Stimulated activated CD4-positive, alpha-beta T cell treated with anti-CD3 and anti-CD28 coated beads, Interleukin-2, amount 100 ng/mL, for 4 hours (primary cell): ENCODE results near the gene ADGRL3.
"Not testable (repeated sequence)": the region's sequence is repeated elsewhere in the genome, so short reads cannot be mapped to it uniquely, and the experiment has no call there.

Source experiments
- DNase-seq: peaks from one replicate; pipeline ENCODE4 v3.0.0-alpha.2; 2020; ENCODE audit warnings: low read depth

ADGRL3 gene

DNA sequence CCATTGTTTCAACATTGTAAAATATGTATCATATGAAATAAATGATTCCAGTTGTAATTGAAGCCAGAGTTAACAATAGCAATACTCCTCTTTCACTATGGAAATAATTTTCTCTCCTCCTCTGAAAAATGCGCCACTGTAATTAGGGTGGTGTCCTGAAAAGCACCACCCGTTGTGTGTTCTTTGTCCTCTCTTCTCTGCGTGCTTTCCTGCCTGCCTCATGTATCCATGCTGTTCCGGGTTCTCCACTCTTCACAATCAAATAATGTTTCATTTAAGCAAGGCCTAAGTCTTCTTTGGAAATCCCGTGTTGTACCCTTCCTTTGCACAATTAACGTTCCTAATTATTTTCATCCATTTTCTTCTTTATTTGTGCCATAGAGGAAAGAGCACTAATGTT lies 293.3 kb downstream of the ADGRL3 start:
- no peak for DNase-seq

DNA sequence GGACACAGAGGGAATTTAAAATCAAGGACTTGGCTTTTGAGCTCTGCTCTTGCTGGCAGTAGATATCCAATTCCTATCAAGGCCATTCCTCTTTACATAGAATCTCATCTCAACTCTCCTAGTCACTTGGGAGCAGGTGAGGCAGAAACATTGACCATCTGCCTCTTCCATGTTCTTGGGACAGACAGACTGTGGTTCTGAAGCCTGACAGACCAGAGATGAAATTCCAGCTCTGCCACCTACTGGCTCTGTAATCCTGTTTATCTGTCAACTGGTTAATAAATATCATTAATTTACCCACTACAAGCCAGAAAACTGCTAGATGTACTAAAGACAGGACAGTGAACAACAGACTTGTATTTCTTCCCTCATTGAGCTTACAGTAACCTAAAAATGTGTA lies 300.8 kb downstream of the ADGRL3 start:
- no peak for DNase-seq

DNA sequence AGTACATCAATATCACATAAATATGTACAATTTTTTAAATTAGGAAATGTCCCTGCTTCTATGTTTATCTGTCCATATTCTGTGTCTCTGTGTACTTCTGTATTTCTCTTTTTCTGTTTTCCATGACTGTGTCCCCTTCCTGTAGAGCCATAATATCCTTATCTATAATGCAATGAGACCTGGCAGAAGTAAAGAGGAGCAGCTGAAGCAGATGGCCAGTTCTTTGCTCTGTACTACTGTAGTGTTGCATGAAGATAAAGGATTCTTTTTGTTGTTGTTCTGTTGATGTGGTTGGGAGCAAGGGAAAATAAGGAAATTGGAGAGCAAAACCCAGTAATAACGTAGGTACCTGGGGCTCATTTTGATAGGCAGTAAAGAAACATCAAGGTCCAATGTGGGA lies 301.7 kb downstream of the ADGRL3 start:
- no peak for DNase-seq

DNA sequence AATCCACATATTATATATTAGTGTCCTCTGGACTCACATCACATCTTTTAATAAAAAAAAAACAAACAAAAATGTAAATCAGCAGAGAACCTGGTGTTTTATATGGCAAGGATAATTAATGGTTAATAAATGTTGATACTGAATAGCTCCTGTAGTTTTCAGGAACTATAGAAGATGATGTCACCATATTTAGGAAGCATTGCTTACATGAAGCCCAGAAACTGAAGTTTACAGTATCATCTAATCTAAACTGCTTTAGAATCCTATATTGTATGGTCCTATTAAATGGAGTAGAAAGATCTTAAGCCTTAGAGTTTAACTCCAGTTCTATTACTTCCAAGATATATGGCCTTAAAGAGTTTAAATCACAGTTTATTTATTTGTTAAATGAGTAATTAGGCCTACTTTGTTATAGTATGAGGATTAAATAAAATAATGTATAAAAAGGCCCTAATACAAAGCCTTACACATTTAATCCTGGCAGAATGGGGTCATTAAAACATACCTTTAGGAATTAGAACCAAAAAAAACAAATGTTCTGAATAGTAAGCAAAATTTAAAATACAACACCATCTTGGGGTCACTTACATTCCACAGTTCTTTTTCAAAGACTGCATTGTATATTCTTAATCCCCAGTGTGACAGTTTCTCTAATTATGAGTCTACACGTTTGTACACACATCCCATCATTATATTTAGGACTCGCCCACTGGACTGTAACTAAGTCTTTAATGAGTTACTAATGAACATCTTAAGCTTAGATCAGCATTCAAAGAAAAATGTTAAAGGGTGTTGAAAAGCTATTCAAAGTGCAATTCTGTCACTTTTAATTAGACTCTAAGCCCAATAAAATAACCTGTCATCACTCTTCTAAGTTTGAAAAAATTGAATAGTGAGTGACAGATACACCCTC lies 305.9 kb downstream of the ADGRL3 start:
- no peak for DNase-seq

DNA sequence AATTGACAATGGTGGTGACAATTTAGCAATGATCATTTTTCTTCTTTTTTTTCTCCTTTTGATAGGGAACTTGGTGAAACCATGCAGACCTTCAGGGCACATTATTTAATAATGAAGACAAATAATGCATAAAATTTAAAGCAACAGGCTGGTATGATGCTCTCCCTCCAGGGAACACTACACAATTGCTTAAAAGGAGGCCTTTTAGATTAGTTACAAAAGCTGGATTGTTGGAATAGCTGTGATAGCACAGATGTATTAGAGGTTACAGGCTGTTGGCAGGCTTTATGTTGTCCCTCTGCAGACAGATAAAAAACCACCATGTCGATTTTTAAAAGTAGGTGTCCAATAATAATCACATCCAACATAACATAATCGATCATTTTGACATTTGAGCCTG lies 307.0 kb downstream of the ADGRL3 start:
- DNase-seq = no peak

DNA sequence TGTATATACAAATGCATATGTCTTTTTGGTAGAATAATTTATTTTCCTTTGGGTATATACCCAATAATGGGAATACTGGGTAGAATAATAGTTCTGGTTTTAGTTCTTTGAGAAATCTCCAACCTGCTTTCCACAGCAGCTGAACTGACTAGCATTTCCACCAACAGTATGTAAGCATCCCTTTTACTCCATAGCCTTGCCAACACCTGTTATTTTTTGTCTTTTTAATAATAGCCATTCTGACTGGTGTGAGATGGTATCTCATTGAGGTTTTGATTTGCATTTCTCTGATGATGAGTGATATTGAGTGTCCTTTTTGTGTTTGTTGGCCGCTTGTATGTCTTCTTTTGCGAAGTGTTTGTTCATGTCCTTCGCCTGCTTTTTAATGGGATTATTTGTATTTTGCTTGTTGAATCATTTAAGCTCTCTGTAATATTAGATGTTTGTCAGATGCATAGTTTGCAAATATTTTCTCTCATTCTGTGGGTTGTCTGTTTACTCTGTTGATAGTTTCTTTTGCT lies 309.7 kb downstream of the ADGRL3 start:
- DNase-seq = not testable (repeated sequence)

DNA sequence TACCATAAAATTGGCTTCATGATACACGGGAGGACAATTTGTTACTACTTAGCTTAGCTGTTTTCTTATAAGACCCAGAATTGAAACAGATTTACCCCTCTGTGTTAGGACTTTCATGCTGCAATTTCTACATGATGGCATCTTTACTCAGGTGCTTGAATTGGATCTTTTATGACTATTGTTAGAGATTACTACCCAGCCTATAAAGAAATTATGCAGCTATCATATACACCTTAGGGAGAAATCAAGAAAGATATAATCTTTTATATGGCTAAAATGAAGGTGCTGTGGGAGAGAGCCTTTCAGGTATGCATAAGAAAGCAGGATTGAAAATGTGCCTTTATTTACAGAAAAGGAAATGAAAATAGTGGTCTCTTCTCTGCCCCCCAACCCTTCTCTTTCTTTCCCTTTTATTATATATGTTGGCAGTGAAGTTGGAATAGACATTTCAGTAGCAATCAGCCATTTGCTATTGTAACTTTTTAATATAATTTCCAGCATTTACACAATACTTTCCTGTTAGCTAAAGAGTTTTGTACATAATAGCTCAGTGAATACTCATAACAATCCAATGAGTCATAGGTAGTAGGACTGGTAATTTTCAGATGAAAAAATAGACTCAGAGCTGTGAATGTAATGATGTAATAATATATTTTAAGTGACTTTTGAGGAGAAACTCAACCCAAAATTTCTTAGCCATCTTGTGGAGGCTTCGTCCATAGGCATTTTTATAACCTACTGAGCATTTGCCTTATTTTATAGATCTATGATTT lies 311.8 kb downstream of the ADGRL3 start:
- no peak for DNase-seq

DNA sequence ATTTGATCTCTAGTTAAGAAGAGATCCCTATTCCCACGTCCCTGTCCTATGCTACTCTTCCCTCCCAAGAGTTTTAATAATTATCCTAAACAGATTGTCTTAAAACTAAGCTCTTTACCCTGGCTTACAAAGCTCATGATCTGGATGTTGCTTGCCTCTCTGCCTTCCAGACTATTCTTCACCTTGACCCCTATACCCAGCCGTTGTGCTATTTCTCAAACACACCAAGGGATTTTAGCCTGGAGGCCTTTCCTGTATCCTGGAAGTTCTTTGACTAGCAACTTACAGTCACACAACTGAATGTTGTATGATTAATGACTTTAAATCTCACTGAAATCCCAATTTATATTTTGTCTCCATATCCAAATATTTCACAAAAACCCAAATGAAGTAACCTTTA lies 314.9 kb downstream of the ADGRL3 start:
- DNase-seq = no peak

DNA sequence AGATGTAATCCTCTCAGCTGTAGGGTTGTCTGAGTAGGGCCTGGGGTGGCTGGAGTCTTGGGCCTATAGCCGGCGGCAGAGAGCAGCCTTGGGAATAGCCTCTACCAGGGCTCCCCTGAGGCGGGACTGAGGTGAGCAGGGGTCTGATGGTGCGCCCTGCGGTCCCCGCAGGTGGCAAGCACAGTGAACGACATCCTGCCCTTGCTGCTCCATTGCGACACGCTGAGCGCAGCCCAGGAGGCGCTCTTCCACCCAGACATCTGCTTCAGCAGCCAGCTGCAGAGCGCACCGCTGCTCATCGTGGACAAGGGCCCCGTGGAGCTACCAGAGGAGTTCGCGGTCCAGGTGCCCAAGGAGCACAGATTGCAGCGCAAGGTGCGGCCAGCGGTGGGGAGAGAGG lies 317.0 kb downstream of the ADGRL3 start:
- DNase-seq = no peak

DNA sequence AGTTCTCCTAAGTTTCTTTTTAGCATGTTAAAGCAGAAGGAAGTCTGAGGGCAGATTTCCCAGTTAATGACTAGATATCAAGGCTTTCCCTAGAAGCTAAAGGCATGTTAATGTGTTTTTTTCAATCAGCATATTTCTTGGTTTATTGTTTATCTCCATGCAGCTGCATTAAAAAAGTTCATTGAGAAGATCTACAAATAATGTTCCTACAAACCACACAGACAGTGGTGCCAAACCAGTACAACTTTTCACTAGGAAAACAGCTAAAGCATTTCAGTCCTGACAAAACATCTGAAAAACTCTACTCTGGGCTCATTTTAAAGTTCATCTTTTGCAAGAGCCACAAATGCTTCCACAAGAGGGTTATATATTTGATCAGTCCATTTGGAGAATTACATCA lies 320.0 kb downstream of the ADGRL3 start:
- DNase-seq = no peak

DNA sequence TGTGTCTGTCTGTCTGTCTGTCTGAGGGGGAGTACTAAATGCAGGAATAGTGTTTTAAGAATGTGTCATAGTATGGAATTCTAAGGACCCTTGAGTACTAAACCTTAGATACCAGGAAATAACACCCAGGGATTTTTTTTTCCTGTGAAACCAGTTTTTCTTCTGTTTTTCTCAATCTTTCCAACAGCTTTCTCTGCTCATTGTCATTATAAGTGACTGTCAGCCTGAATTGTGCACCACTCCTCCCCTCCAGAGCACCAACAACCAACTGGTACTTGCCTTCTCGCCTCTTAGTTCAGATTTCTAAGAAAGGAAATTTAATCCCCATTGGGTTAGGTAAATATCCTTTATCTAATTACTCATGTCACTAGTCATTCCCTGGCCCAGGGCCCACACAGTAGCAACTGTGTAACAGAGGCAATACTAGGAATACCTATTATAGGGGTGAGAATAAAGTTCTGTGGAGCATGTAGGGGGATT lies 320.6 kb downstream of the ADGRL3 start:
- no peak for DNase-seq

DNA sequence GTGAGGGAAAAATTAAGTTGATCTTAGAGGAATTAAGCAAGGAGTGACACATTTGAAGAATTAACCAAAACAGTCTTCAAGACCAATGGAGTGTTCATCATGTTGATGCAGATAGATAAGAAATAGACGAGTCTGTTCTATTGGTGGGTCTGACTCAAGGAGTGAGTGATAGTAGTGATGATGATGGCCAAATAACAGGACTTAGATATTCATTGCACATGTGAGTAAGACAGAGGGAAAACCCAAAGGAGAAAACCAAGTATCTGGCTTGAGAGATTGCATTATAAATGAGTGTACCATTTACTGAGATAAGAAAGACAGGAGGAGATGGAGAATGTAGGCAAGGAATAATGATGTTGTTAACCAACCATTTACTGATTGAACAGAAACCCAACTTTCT lies 321.3 kb downstream of the ADGRL3 start:
- no peak for DNase-seq

DNA sequence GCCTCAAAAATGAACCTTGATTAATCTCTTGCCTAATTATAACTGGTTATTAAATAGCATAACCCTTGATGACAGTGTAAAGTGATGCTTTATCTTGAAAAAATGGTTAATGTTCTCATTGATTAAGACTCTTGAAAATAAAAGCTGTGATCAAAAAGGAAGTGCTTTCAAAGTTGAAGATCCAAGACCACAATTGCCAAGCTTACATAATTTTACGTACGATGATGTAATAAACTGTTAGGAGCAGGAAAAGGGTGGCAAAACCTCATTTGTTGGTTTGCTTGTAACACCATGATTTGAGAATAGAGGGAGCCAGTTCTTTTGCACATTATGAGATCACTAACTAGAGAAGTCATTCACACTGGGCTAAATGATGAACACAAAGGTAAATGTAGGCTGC lies 322.2 kb downstream of the ADGRL3 start:
- no peak for DNase-seq

DNA sequence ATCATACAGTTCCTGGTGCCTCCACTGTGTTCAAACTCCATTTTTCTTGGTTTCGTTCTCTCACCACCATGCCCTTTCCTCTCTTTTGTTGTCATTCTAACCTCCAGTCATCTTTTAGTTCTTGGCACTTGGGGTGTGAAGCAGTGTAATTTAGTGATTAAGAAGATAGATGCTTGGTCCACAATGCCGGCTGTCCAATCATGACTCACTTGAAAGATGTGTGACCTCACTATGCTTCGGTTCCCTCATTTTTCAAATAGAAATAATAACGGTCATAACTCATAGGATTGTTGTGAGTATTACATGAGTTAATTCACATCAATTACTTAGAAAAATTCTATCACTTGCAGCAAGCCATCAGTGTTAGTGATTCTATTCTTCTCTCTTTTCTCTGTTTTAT lies 327.8 kb downstream of the ADGRL3 start:
- no peak for DNase-seq

DNA sequence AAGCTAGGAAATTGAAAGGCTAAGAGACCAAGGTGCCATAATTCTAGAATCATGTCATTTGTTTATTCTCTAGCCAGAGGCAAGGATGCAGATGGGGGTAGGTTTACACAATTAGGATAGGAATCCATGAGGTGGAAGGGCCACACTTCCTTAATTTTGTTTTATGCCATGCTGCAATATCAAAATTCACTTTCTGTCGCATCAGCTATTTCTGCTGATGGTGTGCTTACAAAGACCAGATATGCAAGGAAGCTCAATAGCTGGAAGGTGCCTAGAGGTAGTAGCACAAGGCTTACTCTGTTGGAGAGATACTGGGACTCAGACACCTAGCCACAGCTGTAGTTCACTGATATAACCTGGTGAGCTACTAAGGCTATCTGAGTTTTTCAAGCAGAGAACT lies 328.5 kb downstream of the ADGRL3 start:
- no peak for DNase-seq

DNA sequence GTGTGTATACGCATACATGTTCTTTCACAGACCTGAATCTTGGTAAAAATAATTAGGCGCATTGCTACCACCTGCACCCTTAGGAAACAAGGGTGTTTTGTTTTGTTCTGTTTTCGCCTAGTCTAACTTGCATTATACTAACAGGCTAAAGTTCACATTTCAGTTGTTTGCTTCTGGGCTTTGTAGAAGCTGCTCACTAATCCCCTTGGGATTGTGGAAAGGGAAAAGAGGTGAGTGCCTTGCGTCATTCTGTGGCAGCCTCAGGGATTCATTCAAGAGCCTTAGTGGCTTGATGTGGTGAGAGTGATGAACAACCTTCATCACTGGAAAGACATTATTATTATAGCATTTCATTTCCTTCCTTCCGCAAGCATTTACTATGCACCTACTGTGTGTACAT lies 331.1 kb downstream of the ADGRL3 start:
- no peak for DNase-seq

DNA sequence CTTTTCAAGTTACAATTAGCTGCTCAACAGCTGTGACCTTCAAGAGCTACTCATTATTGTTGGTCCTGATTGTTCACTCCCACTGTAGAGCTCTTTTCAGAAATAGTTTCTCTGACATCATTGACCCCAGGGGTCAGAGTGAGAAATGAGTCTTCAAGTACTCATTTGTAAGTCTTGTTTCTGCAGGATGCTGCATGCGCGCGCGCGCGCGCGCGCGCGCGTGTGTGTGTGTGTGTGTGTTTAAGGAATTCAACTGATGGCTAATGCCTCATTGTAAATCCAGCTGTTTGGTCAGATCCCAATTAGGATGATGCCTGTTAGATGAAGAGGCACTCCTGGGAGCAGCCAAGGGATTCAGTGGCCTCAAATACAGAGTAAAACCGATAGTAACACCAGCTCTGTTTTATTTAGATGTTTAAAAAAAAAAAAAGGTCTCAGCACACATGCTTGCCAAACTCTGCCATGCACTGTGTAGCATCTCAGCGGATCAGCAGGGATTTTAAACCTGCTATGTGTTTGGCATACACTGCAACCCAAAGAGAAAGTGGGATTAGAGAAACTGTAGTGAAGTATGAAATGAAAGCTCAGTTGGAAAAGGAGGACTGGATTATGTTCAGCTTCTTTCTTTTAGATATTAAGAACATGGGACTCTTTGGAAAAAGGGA lies 332.3 kb downstream of the ADGRL3 start:
- DNase-seq = no peak

DNA sequence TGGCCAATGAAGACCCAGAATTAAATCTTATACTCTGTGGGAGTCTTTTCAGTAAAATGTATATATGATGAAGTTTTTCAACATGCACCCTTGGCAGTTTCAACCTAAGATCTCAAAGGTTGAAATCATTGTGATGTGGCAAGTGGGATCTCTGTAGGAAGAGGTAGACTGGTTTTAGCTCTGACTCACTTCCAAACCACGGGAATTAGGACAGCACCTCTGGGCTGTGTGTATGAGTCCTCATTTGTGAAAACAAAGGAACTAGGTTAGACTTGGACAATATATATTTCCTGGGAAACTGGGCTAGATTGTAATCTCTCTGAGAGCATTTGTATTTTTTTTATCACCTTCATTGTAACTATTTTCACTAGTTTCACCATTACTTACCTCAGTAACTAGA lies 333.0 kb downstream of the ADGRL3 start:
- DNase-seq = no peak

DNA sequence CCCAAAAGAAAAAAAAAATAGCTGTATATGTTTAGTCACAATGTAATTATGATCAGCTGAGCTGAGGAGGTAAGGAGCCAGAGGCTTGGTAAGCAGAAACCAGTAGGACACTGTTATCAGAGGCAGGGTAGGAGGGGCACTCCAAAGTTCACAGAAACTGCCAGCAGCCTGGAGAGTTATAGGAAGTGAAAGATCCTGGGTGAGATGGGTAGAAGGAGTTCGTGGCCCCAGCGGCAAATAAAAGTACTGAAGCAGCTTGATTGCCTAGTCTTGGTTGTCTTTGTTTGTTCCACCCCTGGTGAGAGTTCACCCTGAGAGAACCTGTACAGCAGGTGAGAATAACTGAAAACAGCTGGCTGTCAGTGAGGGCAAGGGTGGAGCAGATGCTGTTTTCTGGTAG lies 340.8 kb downstream of the ADGRL3 start:
- no peak for DNase-seq

DNA sequence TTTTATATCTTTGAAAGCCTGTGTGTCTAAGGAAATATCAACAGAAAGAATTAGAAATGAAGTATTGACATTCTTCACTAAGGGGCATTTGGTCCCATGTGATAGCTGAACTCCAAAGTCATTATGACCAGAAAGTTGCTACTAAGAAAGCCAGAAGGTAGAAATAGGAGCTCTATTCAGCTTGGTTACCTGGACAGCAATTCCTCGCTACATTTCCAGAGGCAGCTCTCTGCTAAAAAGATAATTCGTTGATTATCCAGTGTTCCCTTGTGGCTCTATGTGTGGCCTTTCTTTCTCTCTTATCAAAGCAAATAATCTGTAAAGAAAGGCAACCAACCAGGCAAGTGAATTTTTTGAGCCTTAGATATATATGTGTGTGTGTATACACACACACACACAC lies 341.3 kb downstream of the ADGRL3 start:
- DNase-seq = no peak

DNA sequence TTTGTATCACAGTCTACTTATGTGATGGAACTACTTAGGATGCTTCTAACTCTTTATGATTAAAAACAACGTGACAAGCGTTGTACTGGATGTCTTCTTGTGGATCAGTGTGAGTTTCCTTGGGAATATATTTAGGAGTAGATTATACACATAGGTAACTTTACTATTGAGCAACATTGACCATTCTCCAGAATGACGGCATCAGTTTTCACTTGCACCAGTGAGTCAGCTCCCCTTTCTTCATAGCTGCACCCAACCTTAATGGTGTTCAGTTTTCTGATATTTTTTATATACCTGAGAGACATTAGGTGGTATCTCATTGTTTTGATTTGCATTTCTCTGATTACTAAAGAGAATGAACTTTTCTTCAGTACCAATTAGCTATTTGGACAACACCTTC lies 343.9 kb downstream of the ADGRL3 start:
- no peak for DNase-seq

DNA sequence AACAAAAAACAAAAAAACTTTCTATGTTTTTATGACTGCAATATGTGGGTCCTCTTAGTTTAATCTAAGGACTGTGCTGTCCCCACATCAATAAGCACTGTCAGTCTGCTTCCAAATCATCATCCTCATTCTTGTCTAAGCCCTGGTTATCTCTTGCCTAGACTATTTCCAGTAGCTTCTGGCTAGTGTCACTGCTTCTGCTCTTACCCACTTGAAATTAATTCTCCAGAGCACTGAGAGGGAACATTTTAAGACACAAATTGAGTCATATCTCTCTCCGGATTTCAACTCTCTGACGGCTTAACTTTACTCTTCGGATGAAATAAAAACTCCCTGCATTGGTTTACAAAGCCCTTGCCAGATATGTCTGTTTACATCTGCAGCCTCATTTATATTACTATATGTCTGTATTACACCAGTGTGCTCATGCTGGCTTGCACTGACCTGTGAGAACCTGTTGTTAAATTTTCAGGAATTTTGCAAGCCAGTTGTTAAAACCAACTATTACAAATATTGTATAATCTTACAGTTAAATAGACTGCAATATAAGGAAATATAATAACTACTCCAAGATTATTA lies 345.9 kb downstream of the ADGRL3 start:
- no peak for DNase-seq
